ENCODE measurements around the gene ACBD6. TPM values are rescaled to one million over a fixed set of nuclear protein-coding genes. Genes with fewer than 3 reads are reported as not detected.
A peak's percentile ranks its signal among the peaks of the same experiment; 100 is the strongest.

The ACBD6 gene
- total RNA-seq, 1 experiment from 2014 or later = 73.6 TPM

DNA sequence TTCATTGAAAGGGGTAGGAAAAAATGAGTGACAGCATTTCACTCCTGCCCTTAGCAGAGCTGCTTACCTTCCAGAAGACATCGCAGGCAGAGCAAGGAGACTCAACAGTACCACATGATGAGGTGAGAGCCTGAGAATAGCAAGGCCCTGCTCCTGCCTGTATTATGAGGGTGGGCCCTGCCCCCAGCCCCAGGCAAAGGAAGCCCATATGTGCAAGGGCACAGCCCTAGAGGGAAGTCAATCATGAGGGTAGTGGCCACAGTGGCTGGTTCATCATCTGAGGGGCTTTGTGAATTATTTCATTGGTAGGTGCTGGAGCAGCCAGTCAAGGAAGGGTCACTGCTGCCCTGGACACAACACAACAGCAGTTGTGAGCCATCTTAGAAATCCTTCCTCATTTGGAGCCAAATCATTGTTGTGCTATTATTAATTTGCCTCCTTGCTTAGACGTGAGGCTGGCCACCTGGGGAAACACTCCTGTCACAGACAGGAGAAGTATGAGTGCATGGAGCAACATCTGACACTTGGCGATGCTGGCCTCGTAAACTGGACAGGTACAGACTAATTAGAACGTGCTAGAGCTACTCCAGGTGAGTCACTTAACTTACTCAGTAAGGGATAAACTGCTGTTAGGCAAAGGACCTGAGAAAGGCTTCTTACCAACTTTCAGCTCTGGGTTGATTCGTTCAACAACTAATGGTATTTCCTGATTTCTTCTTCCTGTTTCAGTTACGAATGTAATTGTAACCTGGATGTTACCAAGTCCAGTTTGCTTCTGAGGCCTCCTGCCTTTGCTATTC is 22.7 kb upstream of the ACBD6 start:
- Mint-ChIP-seq H3K4me1 (ENCODE audit: low read depth, unreplicated experiment) (peaks cover 80% of the 10 kb centered on the region), H3K27ac (ENCODE audit: unreplicated experiment) (no peak overlapping the region), H3K27me3 (ENCODE audit: unreplicated experiment) (no peaks in the 10 kb centered on the region), H3K4me3 (ENCODE audit: low read depth, unreplicated experiment) (no peak overlapping the region), H3K9me3 (ENCODE audit: low read depth, unreplicated experiment) (no peaks in the 10 kb centered on the region), H3K36me3 (ENCODE audit: insufficient read depth, unreplicated experiment) (peaks cover 12% of the 10 kb centered on the region)
- BruUV-seq (replicated peaks) = no TSS peak
- intact Hi-C loops (cut with micrococcal nuclease; ENCODE audit: unreplicated experiment) = no loop called here
- CTCF ChIA-PET = no interaction called here
- DNase-seq = no peak
- TF ChIP-seq, protein P1, sequence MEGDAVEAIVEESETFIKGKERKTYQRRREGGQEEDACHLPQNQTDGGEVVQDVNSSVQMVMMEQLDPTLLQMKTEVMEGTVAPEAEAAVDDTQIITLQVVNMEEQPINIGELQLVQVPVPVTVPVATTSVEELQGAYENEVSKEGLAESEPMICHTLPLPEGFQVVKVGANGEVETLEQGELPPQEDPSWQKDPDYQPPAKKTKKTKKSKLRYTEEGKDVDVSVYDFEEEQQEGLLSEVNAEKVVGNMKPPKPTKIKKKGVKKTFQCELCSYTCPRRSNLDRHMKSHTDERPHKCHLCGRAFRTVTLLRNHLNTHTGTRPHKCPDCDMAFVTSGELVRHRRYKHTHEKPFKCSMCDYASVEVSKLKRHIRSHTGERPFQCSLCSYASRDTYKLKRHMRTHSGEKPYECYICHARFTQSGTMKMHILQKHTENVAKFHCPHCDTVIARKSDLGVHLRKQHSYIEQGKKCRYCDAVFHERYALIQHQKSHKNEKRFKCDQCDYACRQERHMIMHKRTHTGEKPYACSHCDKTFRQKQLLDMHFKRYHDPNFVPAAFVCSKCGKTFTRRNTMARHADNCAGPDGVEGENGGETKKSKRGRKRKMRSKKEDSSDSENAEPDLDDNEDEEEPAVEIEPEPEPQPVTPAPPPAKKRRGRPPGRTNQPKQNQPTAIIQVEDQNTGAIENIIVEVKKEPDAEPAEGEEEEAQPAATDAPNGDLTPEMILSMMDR (IDR thresholded peaks at IDR 0.05; ENCODE audit: unreplicated experiment) = no peak

DNA sequence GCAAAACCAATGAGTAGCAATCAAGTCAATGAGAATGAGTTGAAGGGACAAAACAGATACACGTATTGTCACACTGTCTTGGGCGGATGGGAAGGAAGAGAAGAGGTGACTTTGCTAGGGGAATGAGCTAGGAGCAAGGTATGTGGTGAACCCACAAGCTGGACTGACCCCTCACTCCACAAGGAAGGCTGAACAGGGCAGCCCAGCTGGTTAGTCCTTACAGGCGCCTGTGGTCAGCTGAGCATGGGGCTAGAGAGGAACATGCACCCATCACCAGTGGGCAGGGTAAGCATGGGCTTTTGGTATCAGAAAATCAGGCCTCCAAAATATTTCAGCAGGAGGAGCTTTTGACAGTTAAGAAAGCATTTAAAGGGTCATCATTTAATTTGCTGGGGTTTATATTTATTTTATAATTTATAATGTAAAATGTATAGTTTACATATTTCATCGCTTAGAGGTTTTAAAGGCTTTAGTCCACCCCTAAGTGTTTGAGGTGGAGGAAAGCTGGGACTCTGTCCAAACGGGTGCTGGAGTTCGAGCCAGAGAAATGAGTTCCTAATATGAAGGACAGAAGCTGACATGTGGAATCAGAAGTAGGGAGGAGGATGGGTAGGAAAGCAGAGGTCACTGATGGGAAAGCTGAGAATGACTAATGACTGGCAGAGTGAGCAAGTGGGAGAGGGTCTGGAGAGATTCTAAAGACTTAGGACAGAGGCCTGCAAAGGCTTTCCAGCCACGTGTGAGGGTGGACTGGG is 22.0 kb upstream of the ACBD6 start:
- TF ChIP-seq, protein P1 (IDR thresholded peaks at IDR 0.05; ENCODE audit: unreplicated experiment) = no peak
- H3K4me1 Mint-ChIP-seq (ENCODE audit: low read depth, unreplicated experiment) = peaks cover 82% of the 10 kb centered on the region
- BruUV-seq (replicated peaks) = no TSS peak
- no peak overlapping the region for H3K4me3 Mint-ChIP-seq (ENCODE audit: low read depth, unreplicated experiment)
- DNase-seq = no peak
- H3K9me3 Mint-ChIP-seq (ENCODE audit: low read depth, unreplicated experiment) = no peaks in the 10 kb centered on the region
- intact Hi-C loops (cut with micrococcal nuclease; ENCODE audit: unreplicated experiment) = no loop called here
- H3K27ac Mint-ChIP-seq (ENCODE audit: unreplicated experiment) = no peak overlapping the region
- H3K27me3 Mint-ChIP-seq (ENCODE audit: unreplicated experiment) = no peaks in the 10 kb centered on the region
- H3K36me3 Mint-ChIP-seq (ENCODE audit: insufficient read depth, unreplicated experiment) = peaks cover 14% of the 10 kb centered on the region
- CTCF ChIA-PET = no interaction called here

DNA sequence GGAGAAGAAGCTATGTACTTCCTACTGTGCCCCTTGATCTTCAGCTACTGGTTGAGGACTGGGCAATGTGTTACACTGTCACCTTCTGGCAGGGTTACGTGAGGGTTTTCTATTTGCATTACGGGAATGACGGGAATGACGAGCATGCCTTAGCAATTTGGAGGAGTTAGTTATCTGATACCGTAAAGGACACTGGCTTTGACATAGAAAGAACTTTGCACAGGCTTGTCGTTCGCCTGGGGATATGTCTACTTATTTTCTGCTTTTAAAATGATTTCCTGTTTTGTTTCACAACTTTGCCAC is 19.8 kb upstream of the ACBD6 start:
- CTCF ChIA-PET = interaction anchor here (1.7 kb wide), 1 partner anchor 341 kb away, joined by 4 read pairs; no protein-coding TSS in a partner anchor

DNA sequence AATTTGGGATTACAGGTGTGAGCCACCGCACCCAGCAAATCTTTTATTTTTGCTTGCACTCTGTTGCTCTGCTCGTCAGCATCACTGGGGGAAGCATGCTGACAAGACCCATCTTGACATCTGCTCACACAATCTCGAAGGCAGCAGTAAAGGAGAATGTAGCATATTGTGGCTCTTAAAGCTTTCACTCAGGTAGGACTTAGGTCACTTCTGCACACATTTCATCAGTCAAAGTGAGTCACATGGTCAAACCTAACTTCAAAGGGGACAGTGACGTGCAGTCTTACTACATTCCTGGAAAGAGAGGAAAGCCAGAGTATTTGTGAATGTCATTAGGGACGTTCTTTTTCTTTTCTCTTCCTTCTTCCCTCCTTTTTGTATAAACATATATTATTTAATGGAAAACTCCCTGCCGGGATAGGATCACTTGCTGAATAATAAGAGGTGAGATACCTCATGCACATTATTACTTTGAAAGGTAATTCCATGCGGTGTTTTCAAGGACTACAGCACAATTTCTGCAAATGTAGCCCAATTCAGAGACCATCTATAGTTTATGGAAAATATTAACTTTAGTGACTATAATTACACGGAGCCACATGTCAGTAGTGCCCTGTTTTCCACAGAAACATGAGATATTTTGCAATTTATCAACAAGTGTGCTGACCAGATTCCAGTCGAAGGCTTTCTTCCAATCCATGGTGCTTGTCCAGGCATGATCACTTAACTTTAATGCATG is 19.3 kb upstream of the ACBD6 start:
- H3K27ac Mint-ChIP-seq (ENCODE audit: unreplicated experiment) = peak overlapping the region; percentile 91
- TF ChIP-seq, protein P1 (IDR thresholded peaks at IDR 0.05; ENCODE audit: unreplicated experiment) = no peak
- peaks cover 14% of the 10 kb centered on the region for H3K36me3 Mint-ChIP-seq (ENCODE audit: insufficient read depth, unreplicated experiment)
- H3K4me3 Mint-ChIP-seq (ENCODE audit: low read depth, unreplicated experiment) = peak overlapping the region; percentile 14
- BruUV-seq (replicated peaks) = no TSS peak
- intact Hi-C loops (cut with micrococcal nuclease; ENCODE audit: unreplicated experiment) = no loop called here
- peak; percentile 57 for DNase-seq
- peaks cover 67% of the 10 kb centered on the region for H3K4me1 Mint-ChIP-seq (ENCODE audit: low read depth, unreplicated experiment)
- CTCF ChIA-PET = interaction anchor here (1.7 kb wide), 1 partner anchor 341 kb away, joined by 4 read pairs; no protein-coding TSS in a partner anchor
- no peaks in the 10 kb centered on the region for H3K27me3 Mint-ChIP-seq (ENCODE audit: unreplicated experiment)
- no peaks in the 10 kb centered on the region for H3K9me3 Mint-ChIP-seq (ENCODE audit: low read depth, unreplicated experiment)

More for the DNA sequence above, 19.8 kb upstream of the ACBD6 start:
- Mint-ChIP-seq H3K4me1 (ENCODE audit: low read depth, unreplicated experiment) (peaks cover 72% of the 10 kb centered on the region), H3K27ac (ENCODE audit: unreplicated experiment) (peak overlapping the region; percentile 91), H3K27me3 (ENCODE audit: unreplicated experiment) (no peaks in the 10 kb centered on the region), H3K4me3 (ENCODE audit: low read depth, unreplicated experiment) (peak overlapping the region; percentile 14), H3K9me3 (ENCODE audit: low read depth, unreplicated experiment) (no peaks in the 10 kb centered on the region), H3K36me3 (ENCODE audit: insufficient read depth, unreplicated experiment) (peaks cover 14% of the 10 kb centered on the region)
- intact Hi-C loops (cut with micrococcal nuclease; ENCODE audit: unreplicated experiment) = no loop called here
- TF ChIP-seq, protein P1 (IDR thresholded peaks at IDR 0.05; ENCODE audit: unreplicated experiment) = no peak
- no TSS peak for BruUV-seq (replicated peaks)
- DNase-seq = no peak
